Heart left ventricle (tissue), 16 donors: ENCODE results near the gene FRMD7. TPM values are rescaled to one million over a fixed set of nuclear protein-coding genes. Genes with fewer than 3 reads are reported as not detected.

ENCODE experiments used
- ATAC-seq, 4 donors: fragments of 200-7000 bp; cut with Tn5 transposase; one replicate each; pipeline ENCODE4 v1.9.1; 2020 to 2022; ENCODE audit warnings: moderate library complexity in 4 of 4, mild to moderate bottlenecking in 3 of 4, moderate number of reproducible peaks in 1 of 4
- DNase-seq, 5 donors: peaks; one replicate each; pipeline ENCODE4 v3.0.0-alpha.2; 2020
- H3K27ac ChIP-seq, 12 donors: fragments of 200-600 bp; sonication (generic) in 4 of 12; one replicate each; pipeline versions ENCODE4 v1.5.0 to v1.8.0; 2016 to 2022; ENCODE audit warnings: mild to moderate bottlenecking in 2 of 12
- H3K27me3 ChIP-seq, 9 donors: fragments of 200-600 bp; sonication (generic) in 2 of 9; one replicate each; pipeline versions ENCODE4 v1.5.1 to v1.8.0; 2016 to 2022; ENCODE audit warnings: mild to moderate bottlenecking in 3 of 9
- H3K36me3 ChIP-seq, 9 donors: fragments of 200-600 bp; sonication (generic) in 2 of 9; one replicate each; pipeline versions ENCODE4 v1.5.0 to v1.8.0; 2018 to 2022; ENCODE audit warnings: mild to moderate bottlenecking in 2 of 9
- H3K4me1 ChIP-seq, 12 donors: fragments of 200-600 bp; sonication (generic) in 4 of 12; one replicate each; pipeline versions ENCODE4 v1.5.0 to v1.8.0; 2016 to 2022; ENCODE audit warnings: mild to moderate bottlenecking in 3 of 12
- H3K4me3 ChIP-seq, 12 donors: fragments of 200-600 bp; sonication (generic) in 4 of 12; one replicate each; pipeline versions ENCODE4 v1.5.0 to v1.8.0; 2017 to 2022; ENCODE audit warnings: mild to moderate bottlenecking in 9 of 12, moderate library complexity in 4 of 12
- H3K9me3 ChIP-seq, 12 donors: fragments of 200-600 bp; sonication (generic) in 4 of 12; one replicate each; pipeline versions ENCODE4 v1.5.0 to v1.8.0; 2016 to 2022; ENCODE audit warnings: mild to moderate bottlenecking in 1 of 12
- CTCF ChIP-seq, 12 donors: fragments of 200-600 bp; sonication (generic) in 4 of 12; IDR thresholded peaks; one replicate each; pipeline versions ENCODE4 v1.5.0 to v1.8.0; 2018 to 2022; ENCODE audit warnings: antibody characterized with exemption in 12 of 12, mild to moderate bottlenecking in 5 of 12
- POLR2A ChIP-seq, 2 donors: fragments of 450-650 bp; IDR thresholded peaks; one replicate each; pipeline ENCODE4 v1.6.1; 2017; ENCODE audit warnings: antibody characterized with exemption in 2 of 2, mild to moderate bottlenecking in 2 of 2, moderate library complexity in 2 of 2
- WGBS, 4 donors: extraction: QIAGEN DNeasy Blood & Tissue Kit in 2 of 4; methylation state at CpG; one replicate each; pipeline versions ENCODE4 v1.1.5 to v1.1.7; 2013 to 2018; 5-methylcytosine and 5-hydroxymethylcytosine counted together
- intact Hi-C, 10 donors: fragments of 100-400 bp; cut with DNase I; formaldehyde crosslinking; loops; one replicate each; pipeline versions ENCODE4 v1.11.1 to v1.14.2; 2022
- polyA plus RNA-seq, 2 donors: library from polyadenylated mRNA; stranded (reverse); fragments of 200-250 nt; gene quantifications; one replicate each; pipeline ENCODE4 v1.2.3, GENCODE V29; 2013
- total RNA-seq, 9 donors: library from RNA; depleted of rRNA in 2 of 9; stranded (reverse); fragments of >200 nt in 2 of 9; fragmentation: NEBNext Ultra II Directional in 3 of 9; extraction: Animal tissue kit (Norgen Biotek cat#: 25700) in 3 of 9; gene quantifications; one replicate each; pipeline versions ENCODE4 v1.1.0 to v1.2.4, GENCODE V29; 2016 to 2023
- donor health status: ischemic (EF 13 %, LVEDD 7.1; RV severe dilation, severe dysfunction).
- donor health status: healthy with polysubstance abuse.
- donor health status: DM: no; HTN: yes; CAD: no.
- donor health status: DM: no; HTN: no; CAD: no.
- donor health status: ischemic (EF 25% LVEDD 6.9; RV normal size, moderate dysfunction).
- donor health status: ischemic (EF 25% LVEDD 5.7; RV mildly dilated, moderate dysfunction).
- donor health status: healthy.
- donor health status: DM: yes; HTN: yes; CAD: no.
- donor health status: ischemic (EF 35%, LVEDD 5.7; RV mildly dilated, moderate dysfunction).
- donor health status: nonischemic (EF 11% LVEDD 7.7; RV severe dilation, severe dysfunction).
- donor health status: DM: yes; HTN: yes; CAD: no.
- donor health status: PGD.
- donor health status: ischemic (EF 29% LVEDD 5.4; RV normal size, mild dysfunction).
- donor health status: nonischemic (EF 23%, LVEDD 6.1; RV moderate dilation, normal function).

FRMD7 gene
- total and polyA plus RNA-seq, 11 donors, result 0.04 to 0.66 (median 0.27) TPM; not detected in 6

DNA sequence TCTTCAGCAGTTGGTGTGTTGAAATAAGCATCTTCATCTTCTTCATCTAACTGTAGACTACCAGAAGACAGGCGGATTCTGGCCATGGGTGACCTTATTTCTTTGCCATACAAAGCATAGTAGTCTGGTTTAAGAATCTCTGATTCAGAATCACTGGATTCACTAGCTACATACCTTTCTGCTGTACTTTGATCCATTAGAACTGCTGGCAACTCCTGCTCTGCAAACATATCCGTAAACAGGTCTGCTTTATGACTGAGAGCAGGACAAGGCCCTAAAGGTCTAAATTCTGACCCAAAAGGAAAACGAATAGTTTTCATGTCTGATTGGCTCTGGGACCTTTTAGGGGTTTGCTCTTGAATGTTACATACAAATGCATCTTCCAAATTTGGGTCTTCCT is 49.9 kb downstream of the FRMD7 start:
- WGBS, 4 donors, result 60 to 94% (median 81%) methylated on average over 3 of the region's 3 CpGs
- Histone ChIP-seq H3K27ac (no peak overlapping the region), H3K4me3 (no peak overlapping the region), H3K36me3 (no peaks in the 10 kb centered on the region), H3K4me1 (no peaks in the 10 kb centered on the region), H3K9me3 (no peaks in the 10 kb centered on the region), H3K27me3 (peaks cover 0 to 34% (median 0%) of the 10 kb centered on the region in 9 donors)
- ATAC-seq, result no peak
- TF ChIP-seq CTCF (IDR thresholded peaks at IDR 0.05), result no peak
- no peak for TF ChIP-seq POLR2A (IDR thresholded peaks at IDR 0.05)
- DNase-seq, result no peak
- intact Hi-C loops, result loop anchor here in 4 of 10 donors (10.0 kb wide), 1 partner anchor 233 kb away; no protein-coding TSS in a partner anchor

DNA sequence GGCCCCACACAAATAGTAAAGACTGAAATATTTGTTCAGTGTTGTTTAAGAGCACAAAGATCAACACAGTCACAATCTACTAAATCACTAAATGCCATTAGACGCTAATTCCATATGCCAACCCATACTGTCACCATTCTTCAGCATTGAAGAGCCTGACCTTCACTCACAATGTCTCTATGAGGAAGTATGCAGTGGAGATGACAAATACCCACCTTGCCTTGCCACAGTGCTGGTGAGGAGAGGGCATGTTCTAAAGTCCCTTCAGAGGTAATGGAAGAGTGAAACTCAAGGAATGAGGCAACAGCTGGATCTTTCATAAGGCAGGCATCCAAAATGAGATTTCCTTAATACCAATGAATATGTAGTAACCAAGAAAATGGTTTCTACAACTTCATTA is 50.4 kb downstream of the FRMD7 start:
- intact Hi-C loops, result loop anchor here in 4 of 10 donors (10.0 kb wide), 1 partner anchor 233 kb away; no protein-coding TSS in a partner anchor
- no peaks in the 10 kb centered on the region for H3K9me3 ChIP-seq
- peaks cover 0 to 29% (median 0%) of the 10 kb centered on the region in 9 donors for H3K27me3 ChIP-seq
- no peaks in the 10 kb centered on the region for H3K36me3 ChIP-seq
- DNase-seq (no peak), ATAC-seq (no peak)
- no peak overlapping the region for H3K27ac ChIP-seq
- no peak for TF ChIP-seq CTCF (IDR thresholded peaks at IDR 0.05)
- WGBS, 4 donors, result 72 to 95% (median 87%) methylated on average over 1 of the region's 1 CpG
- H3K4me1 ChIP-seq, result no peaks in the 10 kb centered on the region
- H3K4me3 ChIP-seq, result no peak overlapping the region

- TF ChIP-seq POLR2A (IDR thresholded peaks at IDR 0.05), result no peak
- TF ChIP-seq CTCF (IDR thresholded peaks at IDR 0.05), result peak in 5 of 12 donors; percentile 30 to 39 (median 34)
- no peak overlapping the region for H3K27ac ChIP-seq
- H3K9me3 ChIP-seq, result no peaks in the 10 kb centered on the region
- H3K36me3 ChIP-seq, result no peaks in the 10 kb centered on the region
- ATAC-seq (no peak), DNase-seq (no peak)
- intact Hi-C loops, result loop anchor here in 6 of 10 donors (2.0 to 10.0 kb wide), 3 partner anchors 226 to 230 kb away; no protein-coding TSS in a partner anchor
- H3K27me3 ChIP-seq, result peaks cover 0 to 18% (median 0%) of the 10 kb centered on the region in 9 donors
- no peak overlapping the region for H3K4me3 ChIP-seq
- no peaks in the 10 kb centered on the region for H3K4me1 ChIP-seq
Observed at GRCh38 chrX:132071254-132071653, 56.6 kb downstream of the FRMD7 start.

GRCh38 chrX:132068405-132068804 is 59.4 kb downstream of the FRMD7 start:
- no peak overlapping the region for H3K27ac ChIP-seq
- H3K27me3 ChIP-seq, result peaks cover 0 to 15% (median 0%) of the 10 kb centered on the region in 9 donors
- H3K4me1 ChIP-seq, result no peaks in the 10 kb centered on the region
- no peak overlapping the region for H3K4me3 ChIP-seq
- WGBS, 4 donors, result 72 to 88% (median 80%) methylated on average over 1 of the region's 1 CpG
- H3K36me3 ChIP-seq, result no peaks in the 10 kb centered on the region
- intact Hi-C loops, result loop anchor here in 2 of 10 donors (10.0 kb wide), 1 partner anchor 224 kb away; no protein-coding TSS in a partner anchor
- H3K9me3 ChIP-seq, result no peaks in the 10 kb centered on the region
- no peak for DNase-seq
- no peak for TF ChIP-seq POLR2A (IDR thresholded peaks at IDR 0.05)
- no peak for TF ChIP-seq CTCF (IDR thresholded peaks at IDR 0.05)
- no peak for ATAC-seq
